Endothelial cell of umbilical vein (primary cell): ENCODE data around the gene ABCC4. TPM values are rescaled to one million over a fixed set of nuclear protein-coding genes. Genes with fewer than 3 reads are reported as not detected.

Source experiments
- BruUV-seq: library from RNA; stranded (reverse); fragments of 400-500 nt; replicated peaks from 2 replicates; lab custom pipeline; 2021; lab: Mats Ljungman, UMichigan
- CTCF ChIA-PET: fragments of 300-600, 350-600 bp; sonication (Branson Sonifier 250); formaldehyde crosslinking; loops from one replicate; lab custom pipeline; 2021; ENCODE audit warnings: antibody characterized with exemption, inconsistent platforms; lab: Charles Lee
- POLR2A ChIA-PET: fragments of 300-600, 350-600 bp; sonication (Branson Sonifier 250); formaldehyde crosslinking; loops from one replicate; lab custom pipeline; 2021; ENCODE audit warnings: antibody characterized with exemption, inconsistent platforms; lab: Charles Lee
- DNase-seq: peaks from one replicate; pipeline ENCODE4 v3.0.0-alpha.2; 2011; ENCODE audit warnings: low read depth, low spot score
- FAIRE-seq: peaks from 2 replicates; lab custom pipeline; 2011; peaks lifted over from hg19 to GRCh38; lab: Jason Lieb, UNC
- H2AFZ ChIP-seq: 2 replicates; pipeline ENCODE4 v1.6.0; 2012; ENCODE audit warnings: low read depth, low read length, control low read depth, inconsistent platforms
- H3K27ac ChIP-seq: 2 replicates; pipeline ENCODE4 v1.5.1; 2011; ENCODE audit warnings: low read depth, mild to moderate bottlenecking, control low read depth, low read length, moderate library complexity; ENCODE audit not compliant: insufficient read depth
- H3K27me3 ChIP-seq, 2 experiments: 2 replicates each; pipeline versions ENCODE4 v1.6.0 to v1.6.1; 2011; ENCODE audit warnings: low read length in 2 of 2, mixed read lengths in 1 of 2; ENCODE audit not compliant: control insufficient read depth in 2 of 2, insufficient read depth in 2 of 2
- H3K36me3 ChIP-seq, 2 experiments: 2 replicates in 1 of 2; 3 replicates in 1 of 2; pipeline ENCODE4 v1.5.1; 2011; ENCODE audit warnings: low read length in 2 of 2, mild to moderate bottlenecking in 1 of 2, moderate library complexity in 1 of 2; ENCODE audit not compliant: control insufficient read depth in 2 of 2, insufficient read depth in 2 of 2; ENCODE audit errors: extremely low read depth in 1 of 2
- H3K4me1 ChIP-seq: 3 replicates; pipeline ENCODE4 v1.5.1; 2011; ENCODE audit warnings: mild to moderate bottlenecking, low read length; ENCODE audit not compliant: control insufficient read depth, insufficient read depth; ENCODE audit errors: extremely low read depth
- H3K4me2 ChIP-seq: 2 replicates; pipeline ENCODE4 v1.6.1; 2011; ENCODE audit warnings: low read length, control low read depth, mixed read lengths; ENCODE audit not compliant: insufficient read depth
- H3K4me3 ChIP-seq, 3 experiments: fragments of 200-600 bp in 1 of 3; sonication (generic), shearing (Covaris generic) in 1 of 3; replicated peaks in 1 of 3; 2 replicates each; pipeline ENCODE4 v1.5.1; 2011 to 2016; ENCODE audit warnings: control low read depth in 3 of 3, low read length in 3 of 3, mild to moderate bottlenecking in 2 of 3, inconsistent platforms in 1 of 3, low read depth in 1 of 3, moderate library complexity in 1 of 3; ENCODE audit not compliant: insufficient read depth in 1 of 3
- H3K79me2 ChIP-seq: 2 replicates; pipeline ENCODE4 v1.6.0; 2012; ENCODE audit warnings: low read length, inconsistent platforms; ENCODE audit not compliant: control insufficient read depth, insufficient read depth
- H3K9ac ChIP-seq: replicated peaks from 2 replicates; pipeline ENCODE3; 2011; ENCODE audit warnings: low read length, control low read depth; ENCODE audit not compliant: insufficient read depth; ENCODE audit errors: extremely low read depth
- H3K9me1 ChIP-seq: replicated peaks from 3 replicates; pipeline ENCODE4 v1.6.0; 2011; ENCODE audit warnings: mild to moderate bottlenecking, low read length; ENCODE audit not compliant: control insufficient read depth, insufficient read depth; ENCODE audit errors: extremely low read depth
- H3K9me3 ChIP-seq: replicated peaks from 2 replicates; pipeline ENCODE4 v1.5.1; 2012; ENCODE audit warnings: low read length, inconsistent platforms; ENCODE audit not compliant: control insufficient read depth, insufficient read depth
- H4K20me1 ChIP-seq: replicated peaks from 2 replicates; pipeline ENCODE3; 2011; ENCODE audit warnings: mild to moderate bottlenecking, low read length; ENCODE audit not compliant: control insufficient read depth, insufficient read depth; ENCODE audit errors: extremely low read depth
- EZH2 ChIP-seq: IDR thresholded peaks from 2 replicates; pipeline ENCODE4 v1.6.1; 2012; ENCODE audit warnings: borderline replicate concordance, low read depth, mild to moderate bottlenecking, moderate library complexity, low read length, inconsistent platforms; ENCODE audit not compliant: severe bottlenecking
- FOS ChIP-seq: IDR thresholded peaks from 2 replicates; pipeline ENCODE4 v1.6.1; 2011; ENCODE audit warnings: mild to moderate bottlenecking, low read length, moderate library complexity, borderline replicate concordance; ENCODE audit not compliant: insufficient read depth
- GATA2 ChIP-seq: IDR thresholded peaks from 2 replicates; pipeline ENCODE4 v1.7.0; 2011; ENCODE audit warnings: low read depth, mild to moderate bottlenecking, moderate library complexity, mixed read lengths, low read length; ENCODE audit not compliant: insufficient read length, insufficient read depth
- JUN ChIP-seq: IDR thresholded peaks from 2 replicates; pipeline ENCODE4 v1.6.1; 2011; ENCODE audit warnings: borderline replicate concordance, low read depth; ENCODE audit not compliant: insufficient read length, insufficient read depth
- MYC ChIP-seq: IDR thresholded peaks from one replicate; pipeline ENCODE4 v1.6.1; 2011; ENCODE audit warnings: mild to moderate bottlenecking, low read depth, low read length
- POLR2A ChIP-seq: IDR thresholded peaks from 2 replicates; pipeline ENCODE4 v1.6.1; 2012; ENCODE audit warnings: low read depth, mild to moderate bottlenecking, control low read depth, low read length
- POLR2AphosphoS5 ChIP-seq: IDR thresholded peaks from 2 replicates; pipeline ENCODE4 v1.6.1; 2012; ENCODE audit warnings: low read depth, mild to moderate bottlenecking, control low read depth, low read length, moderate library complexity; ENCODE audit not compliant: insufficient read depth
- dilution Hi-C: fragments of 300-500 bp; cut with MboI; formaldehyde crosslinking; loops from one replicate; pipeline ENCODE4 v1.15.0; 2019; ENCODE audit warnings: low sequenced_read_pairs; ENCODE audit not compliant: extremely low pct_ligation_motif_present
- intact Hi-C: fragments of 100-400 bp; cut with micrococcal nuclease; formaldehyde crosslinking; loops from one replicate; pipeline ENCODE4 v1.10.0; 2022
- polyA plus RNA-seq, 4 experiments: library from polyadenylated mRNA; depleted of rRNA in 3 of 4; stranded (reverse) in 3 of 4; unstranded in 1 of 4; fragments of >200 nt; gene quantifications; 2 replicates each; pipeline versions ENCODE4 v1.2.1 to v1.2.3, GENCODE V29; 2011 to 2012; ENCODE audit warnings: missing spikeins in 1 of 4
- total RNA-seq: library from RNA; stranded (reverse); gene quantifications from 2 replicates; pipeline ENCODE4 v1.2.3, GENCODE V29; 2021
- TF ChIP-seq, protein P1 (sequence below), 2 donors: IDR thresholded peaks; 1 replicate in 1 of 2; 2 replicates in 1 of 2; pipeline ENCODE4 v1.5.1; 2011; ENCODE audit warnings: low read length in 2 of 2, mild to moderate bottlenecking in 2 of 2, moderate library complexity in 2 of 2, control low read depth in 1 of 2, inconsistent platforms in 1 of 2, low read depth in 1 of 2; ENCODE audit not compliant: insufficient read depth in 1 of 2; ENCODE audit errors: extremely low read depth in 1 of 2
- TF ChIP-seq, protein P2 (sequence below): IDR thresholded peaks from 2 replicates; pipeline ENCODE4 v1.6.1; 2011; ENCODE audit not compliant: insufficient read depth, insufficient read length

Gene ABCC4
- total and polyA plus RNA-seq, 2 donors (not counting 3 experiments of a cell fraction or from before 2014, with no cell fraction given), result 9.2 to 15.9 TPM

DNA sequence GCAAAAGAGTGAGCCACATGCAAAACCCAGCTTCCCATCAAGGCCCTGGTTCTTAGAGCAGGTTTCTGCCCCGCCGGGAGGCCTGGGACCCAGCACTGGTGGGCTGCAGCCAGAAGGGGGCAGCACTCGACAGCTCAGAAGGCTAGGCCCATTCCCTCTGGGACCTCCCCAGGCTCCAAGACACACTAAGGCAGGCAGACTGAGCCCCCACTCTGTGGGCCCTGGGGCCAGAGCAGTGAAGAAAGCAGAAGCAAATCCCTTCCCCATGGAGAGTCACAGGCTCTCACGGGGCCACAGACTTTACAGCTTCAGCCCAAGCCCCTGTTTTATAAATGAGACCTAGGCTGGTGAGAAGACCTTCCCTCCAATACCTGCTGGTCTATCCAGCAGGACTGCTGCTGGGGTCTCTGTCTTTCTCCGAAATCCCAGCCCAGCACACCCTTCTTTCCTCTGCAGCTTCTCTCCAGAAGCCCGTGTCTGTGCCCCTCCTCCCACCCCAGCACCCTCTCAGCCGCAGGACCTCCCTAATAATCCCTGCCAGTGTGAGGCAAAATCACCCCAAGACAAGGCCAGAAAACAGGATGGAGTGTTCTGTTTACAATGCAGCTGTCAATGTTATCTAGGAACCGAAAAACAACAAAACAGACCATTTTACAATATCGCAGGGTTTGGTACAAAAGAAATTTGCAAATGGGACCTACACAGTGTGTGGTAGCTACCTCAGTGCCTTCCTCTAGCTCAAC is 109.3 kb downstream of the ABCC4 start:
- POLR2A ChIA-PET, result no interaction called here
- Histone ChIP-seq H3K27ac (no peak overlapping the region), H3K79me2 (no peaks in the 10 kb centered on the region), H3K36me3 (no peaks in the 10 kb centered on the region), H3K9me1 (no peaks in the 10 kb centered on the region), H3K4me2 (no peak overlapping the region), H4K20me1 (no peaks in the 10 kb centered on the region), H3K27me3 (no peaks in the 10 kb centered on the region), H2AFZ (no peak overlapping the region), H3K4me1 (no peaks in the 10 kb centered on the region), H3K9me3 (no peaks in the 10 kb centered on the region), H3K4me3 (no peak overlapping the region), H3K9ac (no peak overlapping the region)
- TF ChIP-seq, protein P1, sequence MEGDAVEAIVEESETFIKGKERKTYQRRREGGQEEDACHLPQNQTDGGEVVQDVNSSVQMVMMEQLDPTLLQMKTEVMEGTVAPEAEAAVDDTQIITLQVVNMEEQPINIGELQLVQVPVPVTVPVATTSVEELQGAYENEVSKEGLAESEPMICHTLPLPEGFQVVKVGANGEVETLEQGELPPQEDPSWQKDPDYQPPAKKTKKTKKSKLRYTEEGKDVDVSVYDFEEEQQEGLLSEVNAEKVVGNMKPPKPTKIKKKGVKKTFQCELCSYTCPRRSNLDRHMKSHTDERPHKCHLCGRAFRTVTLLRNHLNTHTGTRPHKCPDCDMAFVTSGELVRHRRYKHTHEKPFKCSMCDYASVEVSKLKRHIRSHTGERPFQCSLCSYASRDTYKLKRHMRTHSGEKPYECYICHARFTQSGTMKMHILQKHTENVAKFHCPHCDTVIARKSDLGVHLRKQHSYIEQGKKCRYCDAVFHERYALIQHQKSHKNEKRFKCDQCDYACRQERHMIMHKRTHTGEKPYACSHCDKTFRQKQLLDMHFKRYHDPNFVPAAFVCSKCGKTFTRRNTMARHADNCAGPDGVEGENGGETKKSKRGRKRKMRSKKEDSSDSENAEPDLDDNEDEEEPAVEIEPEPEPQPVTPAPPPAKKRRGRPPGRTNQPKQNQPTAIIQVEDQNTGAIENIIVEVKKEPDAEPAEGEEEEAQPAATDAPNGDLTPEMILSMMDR (IDR thresholded peaks at IDR 0.05; ENCODE audit: extremely low read depth in 1 of 2, insufficient read depth in 1 of 2, low read depth in 1 of 2, low read length in 2 of 2), result peak; percentile 90 to 97
- TF ChIP-seq, protein P2, sequence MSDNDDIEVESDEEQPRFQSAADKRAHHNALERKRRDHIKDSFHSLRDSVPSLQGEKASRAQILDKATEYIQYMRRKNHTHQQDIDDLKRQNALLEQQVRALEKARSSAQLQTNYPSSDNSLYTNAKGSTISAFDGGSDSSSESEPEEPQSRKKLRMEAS, result no peak
- DNase-seq (peak; percentile 78), FAIRE-seq (peak; percentile 65)
- CTCF ChIA-PET, result interaction anchor here (0.6 to 8.5 kb wide), 57 partner anchors 9 to 1775 kb away, joined by 3 to 633 read pairs (median 4); partner anchors contain the start of gene ABCC4
- BruUV-seq, result no TSS peak
- intact Hi-C loops, result loop anchor here (1.0 kb wide), 3 partner anchors 104 to 642 kb away; no protein-coding TSS in a partner anchor
- dilution Hi-C loops, result no loop called here

DNA sequence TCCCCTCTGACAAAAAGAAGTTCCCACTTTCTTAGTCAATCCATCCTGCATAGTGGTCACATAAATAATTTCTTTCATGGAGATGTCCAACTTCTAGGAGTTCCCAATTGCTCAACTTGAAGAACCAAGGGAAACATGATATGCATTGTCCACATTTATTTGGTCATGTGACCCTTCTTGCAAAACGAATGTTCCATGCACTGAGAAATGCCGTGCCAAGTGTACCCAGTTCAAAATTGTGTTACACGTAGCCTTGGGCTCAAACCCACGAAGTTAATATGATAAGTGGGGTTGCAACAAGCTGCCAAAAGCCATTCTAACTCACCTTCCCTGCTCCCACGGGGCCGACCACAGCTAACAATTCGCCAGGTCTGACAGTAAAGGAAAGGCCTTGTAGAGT is 113.1 kb downstream of the ABCC4 start:
- Histone ChIP-seq H3K9me3 (no peaks in the 10 kb centered on the region), H3K79me2 (no peaks in the 10 kb centered on the region), H3K36me3 (no peaks in the 10 kb centered on the region), H3K4me3 (no peak overlapping the region), H2AFZ (no peak overlapping the region), H3K4me1 (no peaks in the 10 kb centered on the region), H3K9ac (no peak overlapping the region), H3K4me2 (no peak overlapping the region), H4K20me1 (no peaks in the 10 kb centered on the region), H3K9me1 (no peaks in the 10 kb centered on the region), H3K27me3 (no peaks in the 10 kb centered on the region), H3K27ac (no peak overlapping the region)
- CTCF ChIA-PET, result interaction anchor here (1.2 to 8.5 kb wide), 8 partner anchors 88 to 645 kb away, joined by 3 to 633 read pairs (median 44); partner anchors contain the start of gene ABCC4
- DNase-seq (no peak), FAIRE-seq (no peak)
- BruUV-seq, result no TSS peak
- TF ChIP-seq, protein P2, result no peak
- TF ChIP-seq EZH2 (no peak), POLR2A (no peak), GATA2 (no peak), JUN (no peak), FOS (no peak), POLR2AphosphoS5 (no peak), MYC (no peak)
- TF ChIP-seq, protein P1 (IDR thresholded peaks at IDR 0.05; ENCODE audit: extremely low read depth in 1 of 2, insufficient read depth in 1 of 2, low read depth in 1 of 2, low read length in 2 of 2), result no peak
- dilution Hi-C loops, result no loop called here
- POLR2A ChIA-PET, result no interaction called here
- intact Hi-C loops, result loop anchor here (2.0 kb wide), 1 partner anchor 473 kb away; no protein-coding TSS in a partner anchor
